ENCODE measurements around the gene PRAC2.

The PRAC2 gene

GRCh38 chr17:48759288-48759687 is 36.3 kb downstream of the PRAC2 start:
- Histone ChIP-seq H3K36me3 (ENCODE audit: control insufficient read depth, insufficient read depth, low read length) (no peaks in the 10 kb centered on the region), H3K4me1 (ENCODE audit: control insufficient read depth, insufficient read depth, low read length) (no peaks in the 10 kb centered on the region), H3K27me3 (ENCODE audit: control insufficient read depth, insufficient read depth, low read length) (peaks cover 41% of the 10 kb centered on the region), H3K4me3 (ENCODE audit: low read length) (no peak overlapping the region), H3K27ac (ENCODE audit: low read length) (no peak overlapping the region), H3K9me3 (ENCODE audit: control insufficient read depth, insufficient read depth, low read length) (no peaks in the 10 kb centered on the region)
- no peak for DNase-seq (ENCODE audit: low read depth, low spot score)

GRCh38 chr17:48760411-48760810 is 37.4 kb downstream of the PRAC2 start:
- peaks cover 30% of the 10 kb centered on the region for H3K27me3 ChIP-seq (ENCODE audit: control insufficient read depth, insufficient read depth, low read length)
- WGBS (ENCODE audit: insufficient coverage, insufficient read length): no CpG with 5 or more reads among the region's 4 CpGs

GRCh38 chr17:48761114-48761513 is 38.1 kb downstream of the PRAC2 start:
- no CpG with 5 or more reads among the region's 6 CpGs for WGBS (ENCODE audit: insufficient coverage, insufficient read length)
- Histone ChIP-seq H3K4me1 (ENCODE audit: control insufficient read depth, insufficient read depth, low read length) (no peaks in the 10 kb centered on the region), H3K27me3 (ENCODE audit: control insufficient read depth, insufficient read depth, low read length) (peaks cover 23% of the 10 kb centered on the region), H3K4me3 (ENCODE audit: low read length) (no peak overlapping the region), H3K9me3 (ENCODE audit: control insufficient read depth, insufficient read depth, low read length) (no peaks in the 10 kb centered on the region), H3K27ac (ENCODE audit: low read length) (no peak overlapping the region), H3K36me3 (ENCODE audit: control insufficient read depth, insufficient read depth, low read length) (no peaks in the 10 kb centered on the region)
- no peak for DNase-seq (ENCODE audit: low read depth, low spot score)

More at GRCh38 chr17:48760411-48760810, 37.4 kb downstream of the PRAC2 start:
- H3K4me3 ChIP-seq (ENCODE audit: low read length): no peak overlapping the region
- no peak overlapping the region for H3K27ac ChIP-seq (ENCODE audit: low read length)
- no peak for DNase-seq (ENCODE audit: low read depth, low spot score)
- H3K9me3 ChIP-seq (ENCODE audit: control insufficient read depth, insufficient read depth, low read length): no peaks in the 10 kb centered on the region
- no peaks in the 10 kb centered on the region for H3K36me3 ChIP-seq (ENCODE audit: control insufficient read depth, insufficient read depth, low read length)
- no peaks in the 10 kb centered on the region for H3K4me1 ChIP-seq (ENCODE audit: control insufficient read depth, insufficient read depth, low read length)

- WGBS (ENCODE audit: insufficient coverage, insufficient read length): no CpG with 5 or more reads among the region's 4 CpGs
- no peak for DNase-seq (ENCODE audit: low read depth, low spot score)
Observed at GRCh38 chr17:48767263-48767774, 44.3 kb downstream of the PRAC2 start.

GRCh38 chr17:48769009-48769675 is 46.2 kb downstream of the PRAC2 start:
- Histone ChIP-seq H3K36me3 (ENCODE audit: control insufficient read depth, insufficient read depth, low read length) (no peaks in the 10 kb centered on the region), H3K4me1 (ENCODE audit: control insufficient read depth, insufficient read depth, low read length) (no peaks in the 10 kb centered on the region; the same call in 1 of the 2 replicates), H3K9me3 (ENCODE audit: control insufficient read depth, insufficient read depth, low read length) (no peaks in the 10 kb centered on the region), H3K27me3 (ENCODE audit: control insufficient read depth, insufficient read depth, low read length) (no peaks in the 10 kb centered on the region), H3K4me3 (ENCODE audit: low read length) (no peak overlapping the region), H3K27ac (ENCODE audit: low read length) (no peak overlapping the region)
- DNase-seq (ENCODE audit: low read depth, low spot score): no peak
- no CpG with 5 or more reads among the region's 5 CpGs for WGBS (ENCODE audit: insufficient coverage, insufficient read length)

More at GRCh38 chr17:48767263-48767774, 44.3 kb downstream of the PRAC2 start:
- Histone ChIP-seq H3K4me1 (ENCODE audit: control insufficient read depth, insufficient read depth, low read length) (no peaks in the 10 kb centered on the region), H3K27ac (ENCODE audit: low read length) (no peak overlapping the region), H3K36me3 (ENCODE audit: control insufficient read depth, insufficient read depth, low read length) (no peaks in the 10 kb centered on the region), H3K9me3 (ENCODE audit: control insufficient read depth, insufficient read depth, low read length) (no peaks in the 10 kb centered on the region), H3K27me3 (ENCODE audit: control insufficient read depth, insufficient read depth, low read length) (no peaks in the 10 kb centered on the region), H3K4me3 (ENCODE audit: low read length) (no peak overlapping the region)

- DNase-seq (ENCODE audit: low read depth, low spot score): no peak
- Histone ChIP-seq H3K27me3 (ENCODE audit: control insufficient read depth, insufficient read depth, low read length) (no peaks in the 10 kb centered on the region), H3K4me3 (ENCODE audit: low read length) (no peak overlapping the region), H3K27ac (ENCODE audit: low read length) (no peak overlapping the region), H3K4me1 (ENCODE audit: control insufficient read depth, insufficient read depth, low read length) (no peaks in the 10 kb centered on the region; the same call in 1 of the 2 replicates), H3K9me3 (ENCODE audit: control insufficient read depth, insufficient read depth, low read length) (no peaks in the 10 kb centered on the region), H3K36me3 (ENCODE audit: control insufficient read depth, insufficient read depth, low read length) (no peaks in the 10 kb centered on the region)
- no CpG with 5 or more reads among the region's 3 CpGs for WGBS (ENCODE audit: insufficient coverage, insufficient read length)
Observed at GRCh38 chr17:48770954-48771353, 48.0 kb downstream of the PRAC2 start.

GRCh38 chr17:48773245-48773644 is 50.3 kb downstream of the PRAC2 start:
- Histone ChIP-seq H3K4me3 (ENCODE audit: low read length) (no peak overlapping the region), H3K36me3 (ENCODE audit: control insufficient read depth, insufficient read depth, low read length) (no peaks in the 10 kb centered on the region), H3K9me3 (ENCODE audit: control insufficient read depth, insufficient read depth, low read length) (no peaks in the 10 kb centered on the region), H3K27ac (ENCODE audit: low read length) (no peak overlapping the region), H3K4me1 (ENCODE audit: control insufficient read depth, insufficient read depth, low read length) (no peaks in the 10 kb centered on the region; the same call in 1 of the 2 replicates), H3K27me3 (ENCODE audit: control insufficient read depth, insufficient read depth, low read length) (no peaks in the 10 kb centered on the region)
- no peak for DNase-seq (ENCODE audit: low read depth, low spot score)
- no CpG with 5 or more reads among the region's 3 CpGs for WGBS (ENCODE audit: insufficient coverage, insufficient read length)
